ENCODE data around the gene AJUBA. TPM values are rescaled to one million over a fixed set of nuclear protein-coding genes. Genes with fewer than 3 reads are reported as not detected.
"Not testable (repeated sequence)": the region's sequence is repeated elsewhere in the genome, so short reads cannot be mapped to it uniquely, and the experiment has no call there.

The AJUBA gene
- total RNA-seq, 2 experiments from 2014 or later: 1.3 to 1.4 TPM

DNA sequence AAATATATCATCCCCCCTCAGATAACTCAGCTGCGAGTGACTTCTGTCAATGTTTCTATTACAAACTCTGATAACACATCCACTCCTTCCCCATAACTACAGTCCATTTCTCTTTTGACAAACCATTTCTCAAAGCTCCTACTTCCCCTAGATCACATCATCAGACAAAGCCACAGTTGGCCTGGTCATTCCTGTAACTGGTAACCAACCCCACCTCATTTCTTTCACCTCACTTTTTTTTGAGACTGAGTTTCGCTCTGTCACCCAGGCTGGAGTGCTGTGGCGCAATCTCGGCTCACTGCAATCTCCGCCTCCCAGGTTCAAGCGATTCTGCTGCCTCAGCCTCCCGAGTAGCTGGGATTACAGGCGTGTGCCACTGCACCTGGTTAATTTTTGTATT, 30.6 kb downstream of the AJUBA start:
- H3K9me3 Mint-ChIP-seq, H3K4me3 Mint-ChIP-seq, DNase-seq, H3K27me3 Mint-ChIP-seq, H3K27ac Mint-ChIP-seq, POLR2A ChIA-PET: not testable (repeated sequence)
- H3K36me3 Mint-ChIP-seq (ENCODE audit: low read depth): peaks cover 43% of the 10 kb centered on the region
- peaks cover 25% of the 10 kb centered on the region for H3K4me1 Mint-ChIP-seq
- CTCF ChIA-PET: interaction anchor here (0.6 to 1.0 kb wide), 3 partner anchors 21 to 84 kb away, joined by 3 to 4 read pairs (median 3); no protein-coding TSS in a partner anchor

DNA sequence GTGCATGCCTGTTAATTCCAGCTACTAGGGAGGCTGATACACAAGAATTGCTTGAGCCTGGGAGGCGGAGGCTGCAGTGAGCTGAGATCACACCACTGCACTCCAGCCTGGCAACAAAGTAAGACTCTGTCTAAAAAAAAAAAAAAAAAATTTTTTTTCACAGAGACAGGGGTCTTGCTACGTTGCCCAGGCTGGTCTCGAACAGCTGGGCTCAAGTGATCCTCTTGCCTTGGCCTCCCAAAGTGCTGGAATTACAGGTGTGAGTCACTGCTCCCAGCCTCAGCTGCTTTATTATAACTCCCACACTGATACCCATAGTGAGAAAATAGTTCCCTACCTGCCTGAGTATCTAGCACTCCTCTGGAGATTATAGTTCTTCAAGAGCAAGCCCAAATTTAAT, 36.7 kb downstream of the AJUBA start:
- Mint-ChIP-seq H3K36me3 (ENCODE audit: low read depth) (peaks cover 31% of the 10 kb centered on the region), H3K27ac (no peak overlapping the region), H3K27me3 (no peaks in the 10 kb centered on the region), H3K9me3 (no peaks in the 10 kb centered on the region), H3K4me3 (no peak overlapping the region), H3K4me1 (no peaks in the 10 kb centered on the region)
- POLR2A ChIA-PET: no interaction called here
- CTCF ChIA-PET: interaction anchor here (1.0 to 1.5 kb wide), 4 partner anchors 10 to 74 kb away, joined by 3 to 8 read pairs (median 4); partner anchors contain the start of gene LRP10
- DNase-seq: no peak

- no peak overlapping the region for H3K27ac Mint-ChIP-seq
- H3K36me3 Mint-ChIP-seq (ENCODE audit: low read depth): peaks cover 16% of the 10 kb centered on the region
- no peaks in the 10 kb centered on the region for H3K27me3 Mint-ChIP-seq
- ChIA-PET POLR2A (no interaction called here), CTCF (interaction anchor here (0.6 to 3.7 kb wide), 4 partner anchors 10 to 942 kb away, joined by 3 to 14 read pairs (median 4); partner anchors contain the start of gene PRMT5)
- no peak overlapping the region for H3K4me3 Mint-ChIP-seq
- H3K9me3 Mint-ChIP-seq: no peaks in the 10 kb centered on the region
- DNase-seq: no peak
- no peaks in the 10 kb centered on the region for H3K4me1 Mint-ChIP-seq
Measured at GRCh38 chr14:22939684-22940083, 42.7 kb downstream of the AJUBA start.

DNA sequence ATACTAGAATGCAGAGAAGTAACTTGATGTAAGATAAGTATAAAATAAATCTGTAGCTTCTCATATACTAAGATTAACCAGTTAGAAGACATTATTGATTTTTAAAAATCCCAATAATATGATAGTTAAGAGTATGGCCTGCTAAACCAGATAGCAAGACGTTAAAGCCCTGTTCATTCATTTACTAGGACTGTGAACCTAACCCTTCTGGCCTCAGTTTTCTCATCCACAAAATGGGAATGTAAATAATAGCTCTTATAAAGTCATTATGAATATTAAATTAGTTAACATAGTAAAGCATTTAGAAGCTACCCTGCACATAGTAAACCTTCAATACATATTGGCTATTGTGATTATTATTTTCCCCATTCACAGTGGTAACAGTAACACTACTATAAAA, 47.2 kb downstream of the AJUBA start:
- CTCF ChIA-PET: interaction anchor here (0.6 to 1.4 kb wide), 2 partner anchors 134 to 270 kb away, joined by 3 to 4 read pairs; no protein-coding TSS in a partner anchor
- no peaks in the 10 kb centered on the region for H3K9me3 Mint-ChIP-seq
- no peak for DNase-seq
- POLR2A ChIA-PET: no interaction called here
- peaks cover 5% of the 10 kb centered on the region for H3K4me1 Mint-ChIP-seq
- H3K27me3 Mint-ChIP-seq: no peaks in the 10 kb centered on the region
- H3K36me3 Mint-ChIP-seq (ENCODE audit: low read depth): peaks cover 6% of the 10 kb centered on the region
- no peak overlapping the region for H3K4me3 Mint-ChIP-seq
- H3K27ac Mint-ChIP-seq: no peak overlapping the region

DNA sequence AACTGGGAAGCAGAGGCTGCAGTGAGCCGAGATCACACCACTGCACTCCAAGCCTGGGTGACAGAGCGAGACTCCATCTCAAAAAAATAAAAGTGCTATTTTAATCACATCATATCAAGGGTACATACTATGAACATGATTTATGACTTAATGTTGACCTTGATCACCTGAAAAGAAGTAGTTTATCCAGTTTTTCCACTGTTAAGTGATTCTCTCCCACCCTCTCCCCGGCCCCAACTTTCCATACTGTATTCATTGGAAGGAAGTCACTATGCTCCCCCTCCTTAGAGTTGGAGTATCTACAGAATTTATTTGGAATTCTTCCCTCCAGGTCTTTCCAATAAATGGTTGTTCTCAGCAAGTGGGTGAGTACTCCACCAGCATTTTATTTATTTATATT, 50.2 kb downstream of the AJUBA start:
- H3K27ac Mint-ChIP-seq: no peak overlapping the region
- H3K4me1 Mint-ChIP-seq: peaks cover 16% of the 10 kb centered on the region
- H3K27me3 Mint-ChIP-seq: no peaks in the 10 kb centered on the region
- CTCF ChIA-PET: no interaction called here
- no peaks in the 10 kb centered on the region for H3K9me3 Mint-ChIP-seq
- no peak for DNase-seq
- H3K4me3 Mint-ChIP-seq: no peak overlapping the region
- peaks cover 4% of the 10 kb centered on the region for H3K36me3 Mint-ChIP-seq (ENCODE audit: low read depth)
- POLR2A ChIA-PET: no interaction called here

DNA sequence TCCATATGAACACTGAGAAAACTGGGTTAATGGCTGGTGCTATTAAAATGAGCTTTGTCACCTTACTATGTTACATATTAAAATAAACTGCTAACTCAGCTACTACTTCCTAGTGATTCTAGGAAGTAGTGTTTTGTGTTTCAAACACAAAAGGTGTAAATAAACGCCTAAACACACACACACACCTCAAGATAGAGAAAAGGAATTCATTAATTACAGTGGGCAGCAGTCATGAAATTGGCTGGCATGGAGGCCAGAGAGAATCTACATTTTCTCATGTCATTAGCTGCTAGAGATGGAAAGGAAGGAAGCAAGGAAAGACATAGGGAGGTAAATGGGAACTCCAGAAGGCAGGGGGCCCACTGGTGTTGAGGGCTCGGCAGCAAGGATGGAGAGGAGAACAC, 52.4 kb downstream of the AJUBA start:
- ChIA-PET CTCF (interaction anchor here (0.5 to 3.2 kb wide), 29 partner anchors 9 to 419 kb away, joined by 3 to 45 read pairs (median 7); partner anchors contain the start of genes AJUBA, CDH24, HAUS4 and RBM23), POLR2A (interaction anchor here (0.7 to 1.0 kb wide), 3 partner anchors 26 to 59 kb away, joined by 3 read pairs; no protein-coding TSS in a partner anchor)
- H3K27ac Mint-ChIP-seq: no peak overlapping the region
- H3K36me3 Mint-ChIP-seq (ENCODE audit: low read depth): peaks cover 16% of the 10 kb centered on the region
- H3K27me3 Mint-ChIP-seq: no peaks in the 10 kb centered on the region
- no peaks in the 10 kb centered on the region for H3K9me3 Mint-ChIP-seq
- H3K4me3 Mint-ChIP-seq: no peak overlapping the region
- no peak for DNase-seq
- H3K4me1 Mint-ChIP-seq: peaks cover 27% of the 10 kb centered on the region

- no peaks in the 10 kb centered on the region for H3K27me3 Mint-ChIP-seq
- H3K36me3 Mint-ChIP-seq (ENCODE audit: low read depth): peaks cover 20% of the 10 kb centered on the region
- ChIA-PET CTCF (interaction anchor here (1.1 to 3.2 kb wide), 24 partner anchors 10 to 419 kb away, joined by 3 to 45 read pairs (median 7); partner anchors contain the start of genes AJUBA, CDH24, HAUS4 and RBM23), POLR2A (interaction anchor here (0.5 to 1.0 kb wide), 4 partner anchors 27 to 77 kb away, joined by 3 read pairs; no protein-coding TSS in a partner anchor)
- H3K4me3 Mint-ChIP-seq: no peak within 1 kb of the TSS
- no peak within 1 kb of the TSS for H3K27ac Mint-ChIP-seq
- peak; percentile 99 for DNase-seq
- H3K4me1 Mint-ChIP-seq: peaks cover 27% of the 10 kb centered on the region
- no peaks in the 10 kb centered on the region for H3K9me3 Mint-ChIP-seq
Measured at GRCh38 chr14:22929104-22929960, 53.0 kb downstream of the AJUBA start, which contains the start of gene PRMT5. PRMT5 (minus strand) TSS chr14:22929376; CDS start chr14:22929361, 15 bp downstream.

GRCh38 chr14:22928237-22929103, 53.9 kb downstream of the AJUBA start:
- Mint-ChIP-seq H3K4me3 (no peak overlapping the region), H3K4me1 (peaks cover 27% of the 10 kb centered on the region), H3K9me3 (no peaks in the 10 kb centered on the region), H3K27ac (no peak overlapping the region), H3K27me3 (no peaks in the 10 kb centered on the region), H3K36me3 (ENCODE audit: low read depth) (peaks cover 24% of the 10 kb centered on the region)
- CTCF ChIA-PET: interaction anchor here (0.7 to 3.2 kb wide), 21 partner anchors 10 to 372 kb away, joined by 3 to 45 read pairs (median 7); partner anchors contain the start of genes AJUBA, CDH24, DAD1 and HAUS4
- DNase-seq: peak; percentile 16
- POLR2A ChIA-PET: interaction anchor here (0.5 kb wide), 1 partner anchor 78 kb away, joined by 3 read pairs; no protein-coding TSS in a partner anchor

DNA sequence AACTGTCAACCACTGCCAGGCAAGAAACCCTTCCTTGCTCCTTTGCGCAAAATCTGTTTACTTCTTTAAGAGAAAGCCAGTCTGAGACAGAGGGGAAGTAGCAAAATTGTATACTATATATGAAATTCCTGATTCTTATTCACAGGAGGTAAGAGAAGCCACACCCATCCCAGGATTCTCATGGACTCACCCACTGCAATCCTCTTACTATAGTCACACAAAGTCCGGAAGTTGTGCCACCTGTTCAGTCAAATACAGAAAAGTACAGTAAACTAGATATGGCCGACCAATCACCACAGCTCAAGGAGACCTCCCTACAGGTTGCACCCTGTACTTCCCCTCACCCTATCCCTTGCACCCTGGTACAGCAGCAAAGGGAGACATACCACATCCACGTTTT, 56.0 kb downstream of the AJUBA start:
- ChIA-PET CTCF (no interaction called here), POLR2A (no interaction called here)
- no peak overlapping the region for H3K27ac Mint-ChIP-seq
- no peak for DNase-seq
- no peaks in the 10 kb centered on the region for H3K27me3 Mint-ChIP-seq
- H3K9me3 Mint-ChIP-seq: no peaks in the 10 kb centered on the region
- peaks cover 26% of the 10 kb centered on the region for H3K4me1 Mint-ChIP-seq
- H3K4me3 Mint-ChIP-seq: no peak overlapping the region
- H3K36me3 Mint-ChIP-seq (ENCODE audit: low read depth): peaks cover 31% of the 10 kb centered on the region

- ChIA-PET CTCF (no interaction called here), POLR2A (no interaction called here)
- Mint-ChIP-seq H3K27me3 (no peaks in the 10 kb centered on the region), H3K36me3 (ENCODE audit: low read depth) (peaks cover 34% of the 10 kb centered on the region), H3K4me3 (no peak overlapping the region), H3K4me1 (peaks cover 28% of the 10 kb centered on the region), H3K9me3 (no peaks in the 10 kb centered on the region), H3K27ac (no peak overlapping the region)
- no peak for DNase-seq
Measured at GRCh38 chr14:22925513-22925912, 56.8 kb downstream of the AJUBA start.

DNA sequence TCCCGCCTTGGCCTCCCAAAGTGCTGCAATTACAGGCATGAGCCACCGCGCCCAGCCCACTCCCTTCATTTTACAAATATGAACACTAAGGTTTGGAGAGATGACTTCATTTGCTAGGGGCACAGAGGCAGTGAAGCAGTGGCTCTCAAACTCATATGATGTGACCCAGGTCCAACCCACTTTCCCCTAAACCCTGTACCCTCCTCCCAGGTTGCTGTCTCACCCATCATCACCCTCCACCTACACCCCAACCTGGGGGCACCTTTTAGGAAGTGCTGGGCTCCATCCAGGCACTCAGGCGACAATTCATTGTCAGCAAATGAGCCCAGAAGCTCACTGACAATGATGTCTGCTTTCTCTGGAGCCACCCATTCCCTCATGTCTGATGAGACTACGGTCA, 58.6 kb downstream of the AJUBA start:
- no peak for DNase-seq
- POLR2A ChIA-PET: no interaction called here
- CTCF ChIA-PET: interaction anchor here (1.8 kb wide), 1 partner anchor 51 kb away, joined by 3 read pairs; no protein-coding TSS in a partner anchor
- no peak overlapping the region for H3K4me3 Mint-ChIP-seq
- H3K27ac Mint-ChIP-seq: no peak overlapping the region
- peaks cover 42% of the 10 kb centered on the region for H3K4me1 Mint-ChIP-seq
- H3K9me3 Mint-ChIP-seq: no peaks in the 10 kb centered on the region
- H3K36me3 Mint-ChIP-seq (ENCODE audit: low read depth): peaks cover 43% of the 10 kb centered on the region
- no peaks in the 10 kb centered on the region for H3K27me3 Mint-ChIP-seq

GRCh38 chr14:22922294-22922693, 60.1 kb downstream of the AJUBA start:
- no peaks in the 10 kb centered on the region for H3K27me3 Mint-ChIP-seq
- DNase-seq: no peak
- H3K36me3 Mint-ChIP-seq (ENCODE audit: low read depth): peaks cover 52% of the 10 kb centered on the region
- H3K4me1 Mint-ChIP-seq: peaks cover 43% of the 10 kb centered on the region
- POLR2A ChIA-PET: no interaction called here
- no peak overlapping the region for H3K27ac Mint-ChIP-seq
- no peak overlapping the region for H3K4me3 Mint-ChIP-seq
- CTCF ChIA-PET: interaction anchor here (1.8 kb wide), 1 partner anchor 49 kb away, joined by 3 read pairs; no protein-coding TSS in a partner anchor
- H3K9me3 Mint-ChIP-seq: no peaks in the 10 kb centered on the region
